Heart left ventricle (tissue), 13 donors: ENCODE results near the gene CCL26.

Experiments
- POLR2A ChIP-seq, 2 donors: fragments of 450-650 bp; IDR thresholded peaks; one replicate each; pipeline ENCODE4 v1.6.1; 2017; ENCODE audit warnings: antibody characterized with exemption in 2 of 2, mild to moderate bottlenecking in 2 of 2, moderate library complexity in 2 of 2
- TF ChIP-seq, protein P1 (sequence below), 12 donors: fragments of 200-600 bp; sonication (generic) in 4 of 12; IDR thresholded peaks; one replicate each; pipeline versions ENCODE4 v1.5.0 to v1.8.0; 2018 to 2022; ENCODE audit warnings: antibody characterized with exemption in 12 of 12, mild to moderate bottlenecking in 5 of 12
- donor health status: ischemic (EF 13 %, LVEDD 7.1; RV severe dilation, severe dysfunction).
- donor health status: DM: no; HTN: yes; CAD: no.
- donor health status: DM: no; HTN: no; CAD: no.
- donor health status: ischemic (EF 25% LVEDD 6.9; RV normal size, moderate dysfunction).
- donor health status: ischemic (EF 25% LVEDD 5.7; RV mildly dilated, moderate dysfunction).
- donor health status: ischemic (EF 35%, LVEDD 5.7; RV mildly dilated, moderate dysfunction).
- donor health status: nonischemic (EF 11% LVEDD 7.7; RV severe dilation, severe dysfunction).
- donor health status: DM: yes; HTN: yes; CAD: no.
- donor health status: PGD.
- donor health status: ischemic (EF 29% LVEDD 5.4; RV normal size, mild dysfunction).
- donor health status: nonischemic (EF 23%, LVEDD 6.1; RV moderate dilation, normal function).

DNA sequence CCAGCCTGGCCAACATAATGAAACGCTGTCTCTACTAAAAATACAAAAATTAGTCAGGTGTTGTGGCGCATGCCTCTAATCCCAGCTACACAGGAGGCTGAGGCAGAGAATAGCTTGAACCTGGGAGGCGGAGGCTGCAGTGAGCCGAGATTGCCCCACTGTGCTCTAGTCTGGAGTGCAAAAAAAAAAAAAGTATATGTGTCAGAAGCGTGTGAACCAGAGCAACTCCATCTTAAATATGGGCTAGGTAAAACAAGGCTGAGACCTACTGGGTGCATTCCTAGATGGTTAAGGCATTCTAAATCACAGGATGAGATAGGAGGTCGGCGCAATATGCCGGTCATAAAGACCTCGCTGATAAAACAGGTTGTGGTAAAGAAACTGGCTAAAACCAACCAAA is 35.4 kb upstream of the CCL26 start:
- TF ChIP-seq, protein P1, sequence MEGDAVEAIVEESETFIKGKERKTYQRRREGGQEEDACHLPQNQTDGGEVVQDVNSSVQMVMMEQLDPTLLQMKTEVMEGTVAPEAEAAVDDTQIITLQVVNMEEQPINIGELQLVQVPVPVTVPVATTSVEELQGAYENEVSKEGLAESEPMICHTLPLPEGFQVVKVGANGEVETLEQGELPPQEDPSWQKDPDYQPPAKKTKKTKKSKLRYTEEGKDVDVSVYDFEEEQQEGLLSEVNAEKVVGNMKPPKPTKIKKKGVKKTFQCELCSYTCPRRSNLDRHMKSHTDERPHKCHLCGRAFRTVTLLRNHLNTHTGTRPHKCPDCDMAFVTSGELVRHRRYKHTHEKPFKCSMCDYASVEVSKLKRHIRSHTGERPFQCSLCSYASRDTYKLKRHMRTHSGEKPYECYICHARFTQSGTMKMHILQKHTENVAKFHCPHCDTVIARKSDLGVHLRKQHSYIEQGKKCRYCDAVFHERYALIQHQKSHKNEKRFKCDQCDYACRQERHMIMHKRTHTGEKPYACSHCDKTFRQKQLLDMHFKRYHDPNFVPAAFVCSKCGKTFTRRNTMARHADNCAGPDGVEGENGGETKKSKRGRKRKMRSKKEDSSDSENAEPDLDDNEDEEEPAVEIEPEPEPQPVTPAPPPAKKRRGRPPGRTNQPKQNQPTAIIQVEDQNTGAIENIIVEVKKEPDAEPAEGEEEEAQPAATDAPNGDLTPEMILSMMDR (IDR thresholded peaks at IDR 0.05) = no peak
- no peak for TF ChIP-seq POLR2A (IDR thresholded peaks at IDR 0.05)
